ENCODE results near the gene NT5DC1. TPM values are rescaled to one million over a fixed set of nuclear protein-coding genes. Genes with fewer than 3 reads are reported as not detected.

The NT5DC1 gene
- total RNA-seq, 1 donor from 2014 or later, result 2.6 TPM

GRCh38 chr6:116156405-116157326, 56.0 kb downstream of the NT5DC1 start:
- H3K4me1 ChIP-seq (ENCODE audit: control insufficient read depth in 3 of 3, insufficient read depth in 3 of 3, low read length in 3 of 3), result no peaks in the 10 kb centered on the region
- H3K4me3 ChIP-seq (ENCODE audit: low read length in 3 of 3), result no peak overlapping the region
- no peak overlapping the region for H3K27ac ChIP-seq (ENCODE audit: low read depth, low read length)
- no peaks in the 10 kb centered on the region for H3K36me3 ChIP-seq (ENCODE audit: control insufficient read depth in 3 of 3, insufficient read depth in 3 of 3, low read length in 3 of 3)
- no peaks in the 10 kb centered on the region for H3K27me3 ChIP-seq (ENCODE audit: control insufficient read depth in 3 of 3, insufficient read depth in 3 of 3, low read length in 3 of 3)
- H3K9me3 ChIP-seq (ENCODE audit: control insufficient read depth in 3 of 3, low read length in 3 of 3), result no peaks in the 10 kb centered on the region
- H3K9ac ChIP-seq (ENCODE audit: low read depth in 1 of 3, low read length in 3 of 3), result no peak overlapping the region

- Histone ChIP-seq H3K36me3 (ENCODE audit: control insufficient read depth in 3 of 3, insufficient read depth in 3 of 3, low read length in 3 of 3) (no peaks in the 10 kb centered on the region), H3K27ac (ENCODE audit: low read depth, low read length) (no peak overlapping the region), H3K4me3 (ENCODE audit: low read length in 3 of 3) (no peak overlapping the region), H3K9me3 (ENCODE audit: control insufficient read depth in 3 of 3, low read length in 3 of 3) (no peaks in the 10 kb centered on the region), H3K27me3 (ENCODE audit: control insufficient read depth in 3 of 3, insufficient read depth in 3 of 3, low read length in 3 of 3) (no peaks in the 10 kb centered on the region), H3K4me1 (ENCODE audit: control insufficient read depth in 3 of 3, insufficient read depth in 3 of 3, low read length in 3 of 3) (no peaks in the 10 kb centered on the region), H3K9ac (ENCODE audit: low read depth in 1 of 3, low read length in 3 of 3) (no peak overlapping the region)
Measured at GRCh38 chr6:116157391-116157790, 56.7 kb downstream of the NT5DC1 start.

- Histone ChIP-seq H3K9ac (ENCODE audit: low read depth in 1 of 3, low read length in 3 of 3) (no peak overlapping the region), H3K27ac (ENCODE audit: low read depth, low read length) (no peak overlapping the region), H3K9me3 (ENCODE audit: control insufficient read depth in 3 of 3, low read length in 3 of 3) (no peaks in the 10 kb centered on the region), H3K4me1 (ENCODE audit: control insufficient read depth in 3 of 3, insufficient read depth in 3 of 3, low read length in 3 of 3) (no peaks in the 10 kb centered on the region), H3K4me3 (ENCODE audit: low read length in 3 of 3) (no peak overlapping the region), H3K36me3 (ENCODE audit: control insufficient read depth in 3 of 3, insufficient read depth in 3 of 3, low read length in 3 of 3) (no peaks in the 10 kb centered on the region), H3K27me3 (ENCODE audit: control insufficient read depth in 3 of 3, insufficient read depth in 3 of 3, low read length in 3 of 3) (no peaks in the 10 kb centered on the region)
Measured at GRCh38 chr6:116158641-116159040, 58.0 kb downstream of the NT5DC1 start.

GRCh38 chr6:116159782-116160524, 59.3 kb downstream of the NT5DC1 start:
- H3K4me3 ChIP-seq (ENCODE audit: low read length in 3 of 3), result no peak overlapping the region
- no peaks in the 10 kb centered on the region for H3K4me1 ChIP-seq (ENCODE audit: control insufficient read depth in 3 of 3, insufficient read depth in 3 of 3, low read length in 3 of 3)
- no peak overlapping the region for H3K27ac ChIP-seq (ENCODE audit: low read depth, low read length)
- no peaks in the 10 kb centered on the region for H3K9me3 ChIP-seq (ENCODE audit: control insufficient read depth in 3 of 3, low read length in 3 of 3)
- no peak overlapping the region for H3K9ac ChIP-seq (ENCODE audit: low read depth in 1 of 3, low read length in 3 of 3)
- no peaks in the 10 kb centered on the region for H3K36me3 ChIP-seq (ENCODE audit: control insufficient read depth in 3 of 3, insufficient read depth in 3 of 3, low read length in 3 of 3)
- no peaks in the 10 kb centered on the region for H3K27me3 ChIP-seq (ENCODE audit: control insufficient read depth in 3 of 3, insufficient read depth in 3 of 3, low read length in 3 of 3)

- Histone ChIP-seq H3K9ac (ENCODE audit: low read depth in 1 of 3, low read length in 3 of 3) (no peak overlapping the region), H3K9me3 (ENCODE audit: control insufficient read depth in 3 of 3, low read length in 3 of 3) (no peaks in the 10 kb centered on the region), H3K36me3 (ENCODE audit: control insufficient read depth in 3 of 3, insufficient read depth in 3 of 3, low read length in 3 of 3) (no peaks in the 10 kb centered on the region), H3K4me3 (ENCODE audit: low read length in 3 of 3) (no peak overlapping the region), H3K4me1 (ENCODE audit: control insufficient read depth in 3 of 3, insufficient read depth in 3 of 3, low read length in 3 of 3) (peaks cover 0 to 3% (median 0%) of the 10 kb centered on the region in 3 donors), H3K27me3 (ENCODE audit: control insufficient read depth in 3 of 3, insufficient read depth in 3 of 3, low read length in 3 of 3) (no peaks in the 10 kb centered on the region), H3K27ac (ENCODE audit: low read depth, low read length) (no peak overlapping the region)
Measured at GRCh38 chr6:116165596-116165995, 64.9 kb downstream of the NT5DC1 start.

GRCh38 chr6:116166369-116166768, 65.7 kb downstream of the NT5DC1 start:
- H3K27me3 ChIP-seq (ENCODE audit: control insufficient read depth in 3 of 3, insufficient read depth in 3 of 3, low read length in 3 of 3), result no peaks in the 10 kb centered on the region
- H3K36me3 ChIP-seq (ENCODE audit: control insufficient read depth in 3 of 3, insufficient read depth in 3 of 3, low read length in 3 of 3), result no peaks in the 10 kb centered on the region
- no peak overlapping the region for H3K27ac ChIP-seq (ENCODE audit: low read depth, low read length)
- H3K4me1 ChIP-seq (ENCODE audit: control insufficient read depth in 3 of 3, insufficient read depth in 3 of 3, low read length in 3 of 3), result peaks cover 0 to 3% (median 0%) of the 10 kb centered on the region in 3 donors
- no peak overlapping the region for H3K9ac ChIP-seq (ENCODE audit: low read depth in 1 of 3, low read length in 3 of 3)
- no peaks in the 10 kb centered on the region for H3K9me3 ChIP-seq (ENCODE audit: control insufficient read depth in 3 of 3, low read length in 3 of 3)
- H3K4me3 ChIP-seq (ENCODE audit: low read length in 3 of 3), result no peak overlapping the region

- Histone ChIP-seq H3K27ac (ENCODE audit: low read depth, low read length) (no peak overlapping the region), H3K9me3 (ENCODE audit: control insufficient read depth in 3 of 3, low read length in 3 of 3) (no peaks in the 10 kb centered on the region), H3K4me3 (ENCODE audit: low read length in 3 of 3) (no peak overlapping the region), H3K36me3 (ENCODE audit: control insufficient read depth in 3 of 3, insufficient read depth in 3 of 3, low read length in 3 of 3) (no peaks in the 10 kb centered on the region), H3K9ac (ENCODE audit: low read depth in 1 of 3, low read length in 3 of 3) (no peak overlapping the region), H3K27me3 (ENCODE audit: control insufficient read depth in 3 of 3, insufficient read depth in 3 of 3, low read length in 3 of 3) (no peaks in the 10 kb centered on the region), H3K4me1 (ENCODE audit: control insufficient read depth in 3 of 3, insufficient read depth in 3 of 3, low read length in 3 of 3) (peaks cover 0 to 3% (median 0%) of the 10 kb centered on the region in 3 donors)
Measured at GRCh38 chr6:116168148-116168547, 67.5 kb downstream of the NT5DC1 start.

GRCh38 chr6:116169880-116170279, 69.2 kb downstream of the NT5DC1 start:
- Histone ChIP-seq H3K9me3 (ENCODE audit: control insufficient read depth in 3 of 3, low read length in 3 of 3) (peaks cover 0 to 2% (median 0%) of the 10 kb centered on the region in 3 donors), H3K4me1 (ENCODE audit: control insufficient read depth in 3 of 3, insufficient read depth in 3 of 3, low read length in 3 of 3) (peaks cover 0 to 3% (median 0%) of the 10 kb centered on the region in 3 donors), H3K4me3 (ENCODE audit: low read length in 3 of 3) (no peak overlapping the region), H3K36me3 (ENCODE audit: control insufficient read depth in 3 of 3, insufficient read depth in 3 of 3, low read length in 3 of 3) (no peaks in the 10 kb centered on the region), H3K9ac (ENCODE audit: low read depth in 1 of 3, low read length in 3 of 3) (no peak overlapping the region), H3K27me3 (ENCODE audit: control insufficient read depth in 3 of 3, insufficient read depth in 3 of 3, low read length in 3 of 3) (no peaks in the 10 kb centered on the region), H3K27ac (ENCODE audit: low read depth, low read length) (no peak overlapping the region)

DNA sequence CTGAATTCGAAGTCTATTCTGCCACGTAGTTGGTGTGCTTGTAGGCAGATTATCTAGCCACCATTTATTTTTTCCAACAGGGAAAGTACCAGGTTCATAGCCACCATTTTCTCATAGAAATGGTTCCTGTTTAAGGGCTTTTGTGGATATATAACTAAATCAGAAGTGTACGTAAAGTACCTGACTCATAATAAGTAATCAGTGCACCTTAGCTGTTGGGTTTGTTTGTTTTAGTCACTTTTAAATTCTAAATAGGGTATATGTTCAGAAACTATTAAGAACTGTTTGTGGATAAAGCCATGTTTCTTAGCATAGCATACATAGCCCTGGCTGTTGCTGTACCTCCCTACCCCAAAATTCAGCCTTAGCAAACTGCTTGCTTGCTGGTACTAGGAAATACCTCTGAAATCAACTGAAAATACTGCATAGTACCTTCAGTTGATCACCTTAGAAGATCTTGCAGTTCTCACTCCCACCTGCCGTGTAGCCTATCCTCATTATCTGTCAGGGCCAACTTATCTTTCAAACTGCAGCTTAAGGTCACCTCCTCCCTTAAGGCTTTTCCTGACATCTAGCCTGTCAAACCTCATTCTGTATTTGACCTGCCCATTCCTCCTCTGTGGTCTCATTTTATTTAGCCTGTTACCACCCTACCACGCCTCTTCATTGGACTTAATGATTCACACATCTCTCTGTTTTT, 69.9 kb downstream of the NT5DC1 start:
- Histone ChIP-seq H3K9me3 (ENCODE audit: control insufficient read depth in 3 of 3, low read length in 3 of 3) (peaks cover 0 to 2% (median 0%) of the 10 kb centered on the region in 3 donors), H3K36me3 (ENCODE audit: control insufficient read depth in 3 of 3, insufficient read depth in 3 of 3, low read length in 3 of 3) (peaks cover 0 to 2% (median 0%) of the 10 kb centered on the region in 3 donors), H3K27ac (ENCODE audit: low read depth, low read length) (no peak overlapping the region), H3K27me3 (ENCODE audit: control insufficient read depth in 3 of 3, insufficient read depth in 3 of 3, low read length in 3 of 3) (no peaks in the 10 kb centered on the region), H3K4me1 (ENCODE audit: control insufficient read depth in 3 of 3, insufficient read depth in 3 of 3, low read length in 3 of 3) (peaks cover 0 to 3% (median 0%) of the 10 kb centered on the region in 3 donors), H3K9ac (ENCODE audit: low read depth in 1 of 3, low read length in 3 of 3) (no peak overlapping the region), H3K4me3 (ENCODE audit: low read length in 3 of 3) (no peak overlapping the region)

Measured in skeletal muscle tissue (tissue), 4 donors.